HCT116 (cell line): Measurements from ENCODE around the gene LYPD4. TPM values are rescaled to one million over a fixed set of nuclear protein-coding genes. Genes with fewer than 3 reads are reported as not detected.

Source experiments
- ATAC-seq: fragments of 200-7000 bp; cut with Tn5 transposase; 2 replicates; pipeline ENCODE4 v1.9.1; 2020; ENCODE audit warnings: mild to moderate bottlenecking, moderate library complexity
- BruUV-seq: library from RNA; stranded (reverse); fragments of 400-500 nt; replicated peaks from 2 replicates; lab custom pipeline; 2021; lab: Mats Ljungman, UMichigan
- CTCF ChIA-PET: fragments of 300-600 bp; sonication (Branson Sonifier 250); formaldehyde crosslinking; loops from one replicate; lab custom pipeline; 2021; ENCODE audit warnings: antibody characterized with exemption; lab: Charles Lee
- POLR2A ChIA-PET: fragments of 300-600, 350-600 bp; sonication (Branson Sonifier 250); formaldehyde crosslinking; loops from one replicate; lab custom pipeline; 2021; ENCODE audit warnings: antibody characterized with exemption; lab: Charles Lee
- RAD21 ChIA-PET, 2 experiments: fragments of 300-600 bp; sonication (Branson Sonifier 250); formaldehyde crosslinking; loops; one replicate each; lab custom pipeline; 2023; ENCODE audit warnings: low total read pairs in 2 of 2; ENCODE audit not compliant: uncharacterized antibody in 2 of 2, unreplicated experiment in 2 of 2, low non-redundant PET in 1 of 2; lab: Charles Lee
- DNase-seq: peaks from one replicate; pipeline ENCODE4 v3.0.0-alpha.2; 2010; ENCODE audit warnings: low read depth, low spot score
- H2AFZ ChIP-seq: fragments of 200-600 bp; shearing (Covaris generic), sonication (generic); 2 replicates; pipeline ENCODE4 v1.6.1; 2017; ENCODE audit warnings: low read depth, mixed run types, mixed read lengths, antibody characterized with exemption, low read length; ENCODE audit not compliant: poor library complexity, severe bottlenecking
- H3K27ac ChIP-seq: 2 replicates; pipeline ENCODE4 v1.5.1; 2012; ENCODE audit warnings: low read depth, low read length
- H3K27me3 ChIP-seq: fragments of 200-600 bp; sonication (generic); 2 replicates; pipeline ENCODE4 v1.6.1; 2016; ENCODE audit warnings: mixed run types, low read length, mixed read lengths; ENCODE audit not compliant: insufficient read depth
- H3K36me3 ChIP-seq, 2 experiments: fragments of 200-500 bp in 1 of 2; fragments of 200-600 bp in 1 of 2; sonication (Bioruptor generic) in 1 of 2; sonication (generic) in 1 of 2; 2 replicates each; pipeline versions ENCODE4 v1.5.1 to v1.6.1; 2014 to 2016; ENCODE audit warnings: low read length in 2 of 2, inconsistent platforms in 1 of 2, mixed read lengths in 1 of 2, mixed run types in 1 of 2; ENCODE audit not compliant: insufficient read depth in 2 of 2, control insufficient read depth in 1 of 2
- H3K4me1 ChIP-seq, 2 experiments: fragments of 200-600 bp in 1 of 2; sonication (generic) in 1 of 2; 2 replicates each; pipeline versions ENCODE4 v1.5.1 to v1.6.1; 2012 to 2017; ENCODE audit warnings: low read length in 2 of 2, inconsistent platforms in 1 of 2, mild to moderate bottlenecking in 1 of 2, mixed read lengths in 1 of 2, mixed run types in 1 of 2, moderate library complexity in 1 of 2; ENCODE audit not compliant: insufficient read depth in 2 of 2, control insufficient read depth in 1 of 2
- H3K4me2 ChIP-seq: fragments of 200-600 bp; sonication (generic); 2 replicates; pipeline ENCODE4 v1.6.1; 2017; ENCODE audit warnings: mixed run types, low read length, mixed read lengths
- H3K4me3 ChIP-seq, 2 experiments: fragments of 200-600 bp in 1 of 2; sonication (generic) in 1 of 2; replicated peaks in 1 of 2; 2 replicates each; pipeline ENCODE4 v1.5.1; 2011 to 2016; ENCODE audit warnings: low read length in 2 of 2, control low read depth in 1 of 2, low read depth in 1 of 2, mild to moderate bottlenecking in 1 of 2, mixed read lengths in 1 of 2, mixed run types in 1 of 2
- H3K79me2 ChIP-seq: fragments of 200-600 bp; sonication (generic); 2 replicates; pipeline ENCODE4 v1.6.1; 2017; ENCODE audit warnings: mild to moderate bottlenecking, mixed run types, low read length, moderate library complexity, mixed read lengths; ENCODE audit not compliant: insufficient read depth
- H3K9ac ChIP-seq: fragments of 200-600 bp; sonication (generic); 2 replicates; pipeline ENCODE4 v1.6.1; 2016; ENCODE audit warnings: low read length, mixed read lengths
- H3K9me2 ChIP-seq: fragments of 200-600 bp; sonication (generic), shearing (Covaris generic); 2 replicates; pipeline ENCODE4 v1.6.1; 2017; ENCODE audit warnings: mixed run types, mild to moderate bottlenecking, moderate library complexity; ENCODE audit not compliant: insufficient read depth
- H3K9me3 ChIP-seq, 2 experiments: fragments of 200-500 bp in 1 of 2; fragments of 200-600 bp in 1 of 2; sonication (Bioruptor generic) in 1 of 2; sonication (generic) in 1 of 2; 2 replicates each; pipeline ENCODE4 v1.6.1; 2014 to 2017; ENCODE audit warnings: low read length in 2 of 2, mixed read lengths in 2 of 2, inconsistent platforms in 1 of 2, low read depth in 1 of 2, mild to moderate bottlenecking in 1 of 2, mixed run types in 1 of 2, moderate library complexity in 1 of 2; ENCODE audit not compliant: control insufficient read depth in 1 of 2, insufficient read depth in 1 of 2
- H4K20me1 ChIP-seq: fragments of 200-600 bp; sonication (generic), shearing (Covaris generic); 2 replicates; pipeline ENCODE4 v1.6.1; 2017; ENCODE audit warnings: mixed run types, mild to moderate bottlenecking, moderate library complexity; ENCODE audit not compliant: insufficient read depth
- CEBPB ChIP-seq: IDR thresholded peaks from 2 replicates; pipeline ENCODE4 v1.6.1; 2012; ENCODE audit warnings: low read depth
- CTCF ChIP-seq, 3 experiments: fragments of 200-600 bp in 1 of 3; sonication (generic) in 1 of 3; IDR thresholded peaks in 2 of 3; conservative IDR thresholded peaks in 1 of 3; 2 replicates each; pipeline ENCODE4 v1.5.1; 2012 to 2017; ENCODE audit warnings: low read depth in 2 of 3, low read length in 2 of 3, antibody characterized with exemption in 1 of 3, borderline replicate concordance in 1 of 3, control low read depth in 1 of 3, mild to moderate bottlenecking in 1 of 3, mixed read lengths in 1 of 3, mixed run types in 1 of 3, moderate library complexity in 1 of 3; ENCODE audit not compliant: insufficient read depth in 1 of 3
- RAD21 ChIP-seq: IDR thresholded peaks from 2 replicates; pipeline ENCODE4 v1.6.1; 2012; ENCODE audit warnings: low read depth, mild to moderate bottlenecking
- ZBTB33 ChIP-seq: IDR thresholded peaks from 2 replicates; pipeline ENCODE4 v1.6.1; 2011; ENCODE audit warnings: mild to moderate bottlenecking, low read length, moderate library complexity; ENCODE audit not compliant: insufficient replicate concordance; ENCODE audit errors: extremely low read depth
- intact Hi-C: fragments of 100-400 bp; cut with micrococcal nuclease; formaldehyde crosslinking; loops from 2 replicates; pipeline ENCODE4 v1.10.0; 2022
- total RNA-seq: library from RNA; stranded (reverse); gene quantifications from one replicate; pipeline ENCODE4 v1.2.1, GENCODE V29; 2021; ENCODE audit not compliant: unreplicated experiment

Gene LYPD4
- total RNA-seq, 1 experiment from 2014 or later: not detected

- Histone ChIP-seq H3K27me3 (peaks cover 4% of the 10 kb centered on the region), H2AFZ (peak overlapping the region; percentile 66), H3K9me2 (no peaks in the 10 kb centered on the region), H3K79me2 (no peaks in the 10 kb centered on the region), H3K27ac (no peak overlapping the region), H3K4me1 (no peaks in the 10 kb centered on the region), H3K9ac (no peak overlapping the region), H3K4me3 (no peak overlapping the region), H3K36me3 (no peaks in the 10 kb centered on the region), H3K9me3 (no peaks in the 10 kb centered on the region)
- BruUV-seq: no TSS peak
- ChIA-PET RAD21 (interaction anchor here (0.6 to 1.0 kb wide), 4 partner anchors 28 to 267 kb away, joined by 3 to 4 read pairs (median 3); no protein-coding TSS in a partner anchor), CTCF (interaction anchor here (0.7 to 4.0 kb wide), 9 partner anchors 15 to 251 kb away, joined by 3 to 80 read pairs (median 5); partner anchors contain the start of genes CEACAM3, CEACAM6 and RABAC1)
- peak; percentile 97 for ATAC-seq
- peak; percentile 57 for DNase-seq
- TF ChIP-seq RAD21 (peak; percentile 81), CEBPB (no peak), CTCF (IDR thresholded peaks at IDR 0.05 in 2 of 3, conservative IDR thresholded peaks at IDR 0.05 in 1 of 3; ENCODE audit: borderline replicate concordance in 1 of 3, insufficient read depth in 1 of 3, low read depth in 2 of 3, low read length in 2 of 3) (peak; percentile 79 to 83 (median 83))
- TF ChIP-seq, all 23 proteins: peak for 2
- POLR2A ChIA-PET: no interaction called here
- intact Hi-C loops: loop anchor here (1.0 to 2.0 kb wide), 4 partner anchors 28 to 114 kb away; no protein-coding TSS in a partner anchor
- H3K4me2 ChIP-seq: no peak overlapping the region
- no peaks in the 10 kb centered on the region for H4K20me1 ChIP-seq
Observed at GRCh38 chr19:41821003-41821735, 23.3 kb downstream of the LYPD4 start.

GRCh38 chr19:41816761-41817160 lies 27.7 kb downstream of the LYPD4 start:
- DNase-seq (no peak), ATAC-seq (no peak)
- no peak for TF ChIP-seq ZBTB33
- no peaks in the 10 kb centered on the region for H3K36me3 ChIP-seq
- H3K9me2 ChIP-seq: no peaks in the 10 kb centered on the region
- H3K79me2 ChIP-seq: no peaks in the 10 kb centered on the region
- no peak overlapping the region for H2AFZ ChIP-seq
- no peak overlapping the region for H3K27ac ChIP-seq
- no peaks in the 10 kb centered on the region for H4K20me1 ChIP-seq
- H3K4me1 ChIP-seq: no peaks in the 10 kb centered on the region
- no TSS peak for BruUV-seq
- H3K4me2 ChIP-seq: no peak overlapping the region
- H3K27me3 ChIP-seq: peaks cover 4% of the 10 kb centered on the region; the same call in 1 of the 2 replicates
- CTCF ChIA-PET: interaction anchor here (0.7 to 1.1 kb wide), 2 partner anchors 64 to 126 kb away, joined by 4 to 7 read pairs; no protein-coding TSS in a partner anchor
- intact Hi-C loops: no loop called here
- RAD21 ChIA-PET: no interaction called here
- H3K4me3 ChIP-seq: no peak overlapping the region
- no peak overlapping the region for H3K9ac ChIP-seq
- POLR2A ChIA-PET: no interaction called here
- no peaks in the 10 kb centered on the region for H3K9me3 ChIP-seq
